Measurements from ENCODE around the gene SLC39A8. TPM values are rescaled to one million over a fixed set of nuclear protein-coding genes. Genes with fewer than 3 reads are reported as not detected.
"Not testable (repeated sequence)": the region's sequence is repeated elsewhere in the genome, so short reads cannot be mapped to it uniquely, and the experiment has no call there.

Gene SLC39A8
- total RNA-seq, 2 experiments from 2014 or later = 60.2 to 61.6 TPM

DNA sequence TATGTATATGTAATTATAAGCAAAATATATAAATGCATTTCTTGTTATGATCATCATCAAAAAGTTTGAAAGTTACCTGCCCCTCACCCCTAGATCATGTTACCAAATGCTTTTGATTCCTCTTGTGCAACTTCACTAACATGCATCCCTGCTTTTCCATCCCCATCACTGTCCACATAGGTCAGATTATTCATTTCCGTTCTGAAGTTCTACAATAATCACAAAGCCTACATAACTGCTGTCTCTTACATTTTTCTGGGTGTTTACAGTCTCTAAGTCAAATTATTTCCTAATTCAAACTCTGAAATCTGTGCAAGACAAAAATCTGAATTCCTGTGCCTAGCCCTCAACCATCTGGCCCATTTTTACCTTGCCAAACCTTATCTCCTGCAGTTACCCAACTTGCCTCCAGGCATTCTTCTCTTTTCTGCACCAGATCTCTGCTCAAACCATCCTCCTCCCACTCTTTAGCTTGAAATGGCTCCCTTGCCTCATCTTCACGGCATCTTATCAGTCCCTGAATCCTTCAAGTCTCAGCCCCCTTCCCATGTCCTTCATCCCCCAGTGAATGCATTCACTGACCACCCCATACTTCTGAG lies 42.4 kb upstream of the SLC39A8 start:
- CTCF ChIA-PET = interaction anchor here (2.6 kb wide), 1 partner anchor 42 kb away, joined by 7 read pairs; the partner anchor contains the start of gene SLC39A8
- ATAC-seq = no peak
- H3K4me3 Mint-ChIP-seq = no peak overlapping the region

GRCh38 chr4:102386966-102387365 lies 41.7 kb upstream of the SLC39A8 start:
- Mint-ChIP-seq H3K9me3 (peaks cover 3% of the 10 kb centered on the region), H3K4me3 (no peak overlapping the region), H3K27me3 (peaks cover 22% of the 10 kb centered on the region), H3K27ac (no peak overlapping the region), H3K36me3 (ENCODE audit: low read depth) (no peaks in the 10 kb centered on the region), H3K4me1 (ENCODE audit: low read depth) (peaks cover 28% of the 10 kb centered on the region)
- ChIA-PET CTCF (no interaction called here), POLR2A (no interaction called here)
- intact Hi-C loops (cut with micrococcal nuclease) = no loop called here
- no peak for DNase-seq
- ATAC-seq = no peak
- TF ChIP-seq CTCF (IDR thresholded peaks at IDR 0.05) = no peak

More for the DNA sequence above, 42.4 kb upstream of the SLC39A8 start:
- intact Hi-C loops (cut with micrococcal nuclease) = no loop called here
- TF ChIP-seq CTCF (IDR thresholded peaks at IDR 0.05) = no peak
- no peak overlapping the region for H3K27ac Mint-ChIP-seq
- no peak for DNase-seq
- peaks cover 22% of the 10 kb centered on the region for H3K27me3 Mint-ChIP-seq
- POLR2A ChIA-PET = no interaction called here
- peaks cover 3% of the 10 kb centered on the region for H3K9me3 Mint-ChIP-seq
- H3K36me3 Mint-ChIP-seq (ENCODE audit: low read depth) = no peaks in the 10 kb centered on the region
- H3K4me1 Mint-ChIP-seq (ENCODE audit: low read depth) = peaks cover 28% of the 10 kb centered on the region

DNA sequence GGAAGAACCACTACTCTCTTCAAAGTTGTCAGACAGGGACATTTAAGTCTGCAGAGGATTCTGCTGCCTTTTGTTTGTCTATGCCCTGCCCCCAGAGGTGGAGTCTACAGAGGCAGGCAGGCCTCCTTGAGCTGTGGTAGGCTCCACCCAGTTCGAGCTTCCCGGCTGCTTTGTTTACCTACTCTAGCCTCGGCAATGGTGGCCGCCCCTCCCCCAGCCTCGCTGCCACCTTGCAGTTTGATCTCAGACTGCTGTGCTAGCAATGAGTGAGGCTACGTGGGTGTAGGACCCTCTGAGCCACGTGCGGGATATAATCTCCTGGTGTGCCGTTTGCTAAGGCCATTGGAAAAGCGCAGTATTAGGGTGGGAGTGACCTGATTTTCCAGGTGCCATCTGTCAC lies 35.0 kb upstream of the SLC39A8 start:
- H3K4me3 Mint-ChIP-seq; DNase-seq; intact Hi-C loops (cut with micrococcal nuclease); H3K36me3 Mint-ChIP-seq (ENCODE audit: low read depth); ATAC-seq; CTCF ChIA-PET; H3K9me3 Mint-ChIP-seq; H3K27ac Mint-ChIP-seq; H3K4me1 Mint-ChIP-seq (ENCODE audit: low read depth): not testable (repeated sequence)
- H3K27me3 Mint-ChIP-seq = peaks cover 11% of the 10 kb centered on the region
- POLR2A ChIA-PET = interaction anchor here (0.8 kb wide), 1 partner anchor 31 kb away, joined by 3 read pairs; no protein-coding TSS in a partner anchor

- ChIA-PET POLR2A (interaction anchor here (1.0 kb wide), 1 partner anchor 18 kb away, joined by 4 read pairs; the partner anchor contains the start of gene SLC39A8), CTCF (interaction anchor here (1.0 to 1.1 kb wide), 2 partner anchors 17 kb away, joined by 4 read pairs; no protein-coding TSS in a partner anchor)
- TF ChIP-seq CTCF (IDR thresholded peaks at IDR 0.05) = no peak
- Mint-ChIP-seq H3K9me3 (peaks cover 6% of the 10 kb centered on the region), H3K4me1 (ENCODE audit: low read depth) (peaks cover under 1% of the 10 kb centered on the region), H3K27me3 (peaks cover 2% of the 10 kb centered on the region), H3K36me3 (ENCODE audit: low read depth) (no peaks in the 10 kb centered on the region), H3K27ac (no peak overlapping the region), H3K4me3 (no peak overlapping the region)
- ATAC-seq = no peak
- DNase-seq = no peak
- intact Hi-C loops (cut with micrococcal nuclease) = no loop called here
Observed at GRCh38 chr4:102362922-102363432, 17.7 kb upstream of the SLC39A8 start.

DNA sequence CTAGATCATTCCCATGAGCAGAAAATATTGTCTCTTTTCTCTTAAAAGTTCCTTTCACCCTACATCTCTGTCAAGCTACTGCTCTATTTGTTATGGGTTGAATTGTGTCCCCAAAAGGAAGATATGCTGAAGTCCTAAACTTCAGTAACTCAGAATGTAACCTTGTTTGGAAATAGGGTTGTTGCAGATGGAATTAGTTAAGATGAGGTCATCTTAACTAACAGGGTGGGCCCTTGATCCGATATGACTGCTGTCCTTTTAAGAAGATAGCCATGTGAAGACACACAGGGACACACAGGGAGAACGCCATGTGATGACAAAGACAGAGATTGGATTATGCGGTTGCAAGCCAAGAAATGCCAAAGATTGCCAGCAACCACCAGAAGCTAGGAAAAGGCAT lies 12.8 kb upstream of the SLC39A8 start:
- intact Hi-C loops (cut with micrococcal nuclease) = no loop called here
- H3K27ac Mint-ChIP-seq = no peak overlapping the region
- ChIA-PET POLR2A (no interaction called here), CTCF (no interaction called here)
- peaks cover 2% of the 10 kb centered on the region for H3K27me3 Mint-ChIP-seq
- H3K36me3 Mint-ChIP-seq (ENCODE audit: low read depth) = no peaks in the 10 kb centered on the region
- H3K9me3 Mint-ChIP-seq = no peaks in the 10 kb centered on the region
- no peak for TF ChIP-seq CTCF (IDR thresholded peaks at IDR 0.05)
- peaks cover 2% of the 10 kb centered on the region for H3K4me1 Mint-ChIP-seq (ENCODE audit: low read depth)
- no peak overlapping the region for H3K4me3 Mint-ChIP-seq
- no peak for ATAC-seq
- DNase-seq = no peak

DNA sequence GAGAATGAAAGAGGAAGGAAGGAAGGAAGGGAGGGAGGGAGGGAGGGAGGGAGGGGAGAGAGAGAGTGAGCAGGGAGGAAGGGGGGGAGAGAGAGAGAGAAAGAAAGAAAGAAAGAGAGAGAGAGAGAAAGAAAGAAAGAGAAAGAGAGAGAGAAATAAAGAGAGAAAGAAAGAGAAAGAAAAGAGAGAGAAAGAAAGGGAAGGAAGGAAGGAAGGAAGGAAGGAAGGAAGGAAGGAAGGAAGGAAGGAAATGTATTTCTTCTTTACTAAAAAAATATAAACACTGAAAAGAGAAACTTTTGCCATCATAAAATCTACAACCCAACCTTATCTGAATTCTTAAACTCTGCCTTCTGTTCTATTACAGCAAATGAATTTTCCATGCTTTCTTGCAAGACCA lies 12.4 kb upstream of the SLC39A8 start:
- CTCF ChIA-PET; H3K36me3 Mint-ChIP-seq (ENCODE audit: low read depth); H3K9me3 Mint-ChIP-seq; H3K4me3 Mint-ChIP-seq; H3K4me1 Mint-ChIP-seq (ENCODE audit: low read depth); H3K27me3 Mint-ChIP-seq; intact Hi-C loops (cut with micrococcal nuclease); POLR2A ChIA-PET; H3K27ac Mint-ChIP-seq; ATAC-seq; DNase-seq: not testable (repeated sequence)

Measured in activated CD8-positive, alpha-beta T cell treated with anti-CD3 and anti-CD28 coated beads for 36 hours (primary cell).